ENCODE data around the gene ACOT12.
"Not testable (repeated sequence)": the region's sequence is repeated elsewhere in the genome, so short reads cannot be mapped to it uniquely, and the experiment has no call there.

ACOT12 gene

GRCh38 chr5:81398741-81399140 is 4.8 kb upstream of the ACOT12 start:
- no peak for DNase-seq (ENCODE audit: low read depth)

- DNase-seq (ENCODE audit: low read depth) = no peak
These were observed 3.2 kb upstream of the ACOT12 start for GRCh38 chr5:81397176-81397575.

- DNase-seq (ENCODE audit: low read depth) = no peak
These were observed 1.3 kb upstream of the ACOT12 start for GRCh38 chr5:81395262-81395661.

GRCh38 chr5:81393430-81393782 is 528 bp downstream of the ACOT12 start:
- DNase-seq (ENCODE audit: low read depth) = no peak

GRCh38 chr5:81389025-81389424 is 4.9 kb downstream of the ACOT12 start:
- DNase-seq (ENCODE audit: low read depth) = no peak

- no peak for DNase-seq (ENCODE audit: low read depth)
These were observed 5.8 kb downstream of the ACOT12 start for GRCh38 chr5:81388169-81388568.

- DNase-seq (ENCODE audit: low read depth) = no peak
These were observed 10.1 kb downstream of the ACOT12 start for GRCh38 chr5:81383867-81384266.

- no peak for DNase-seq (ENCODE audit: low read depth)
These were observed 22.5 kb downstream of the ACOT12 start for GRCh38 chr5:81371354-81371876.

- DNase-seq (ENCODE audit: low read depth) = no peak
These were observed 23.0 kb downstream of the ACOT12 start for GRCh38 chr5:81370912-81371311.

- no peak for DNase-seq (ENCODE audit: low read depth)
These were observed 28.4 kb downstream of the ACOT12 start for GRCh38 chr5:81365541-81365940.

GRCh38 chr5:81363093-81363871 is 30.7 kb downstream of the ACOT12 start:
- no peak for DNase-seq (ENCODE audit: low read depth)

GRCh38 chr5:81361600-81361999 is 32.3 kb downstream of the ACOT12 start:
- no peak for DNase-seq (ENCODE audit: low read depth)

GRCh38 chr5:81360640-81361039 is 33.3 kb downstream of the ACOT12 start:
- no peak for DNase-seq (ENCODE audit: low read depth)

GRCh38 chr5:81359881-81360280 is 34.1 kb downstream of the ACOT12 start:
- no peak for DNase-seq (ENCODE audit: low read depth)

- DNase-seq (ENCODE audit: low read depth) = no peak
These were observed 34.8 kb downstream of the ACOT12 start for GRCh38 chr5:81359108-81359507.

GRCh38 chr5:81355291-81356251 is 38.4 kb downstream of the ACOT12 start:
- DNase-seq (ENCODE audit: low read depth) = no peak

GRCh38 chr5:81354093-81354492 is 39.8 kb downstream of the ACOT12 start:
- DNase-seq (ENCODE audit: low read depth) = no peak

- DNase-seq (ENCODE audit: low read depth) = no peak
These were observed 40.7 kb downstream of the ACOT12 start for GRCh38 chr5:81353189-81353588.

- DNase-seq (ENCODE audit: low read depth) = no peak
These were observed 43.4 kb downstream of the ACOT12 start for GRCh38 chr5:81350507-81350906.

- no peak for DNase-seq (ENCODE audit: low read depth)
These were observed 44.8 kb downstream of the ACOT12 start for GRCh38 chr5:81349161-81349560.

GRCh38 chr5:81345411-81346003 is 48.4 kb downstream of the ACOT12 start:
- DNase-seq (ENCODE audit: low read depth) = no peak

- DNase-seq (ENCODE audit: low read depth) = no peak
These were observed 49.2 kb downstream of the ACOT12 start for GRCh38 chr5:81344736-81345135.

- not testable (repeated sequence) for DNase-seq (ENCODE audit: low read depth)
These were observed 55.7 kb downstream of the ACOT12 start for GRCh38 chr5:81338213-81338612.

Data from stimulated activated CD8-positive, alpha-beta memory T cell treated with anti-CD3 and anti-CD28 coated beads, Interleukin-15, amount 100 ng/mL, for 1 hour (primary cell).